Skeletal muscle cell (primary cell): ENCODE measurements around the gene MORC4.

Source experiments
- DNase-seq: peaks from one replicate; pipeline ENCODE4 v3.0.0-alpha.2; 2010; ENCODE audit warnings: low read depth
- H3K4me3 ChIP-seq: 2 replicates; pipeline ENCODE4 v1.5.1; 2011; ENCODE audit warnings: low read depth, mild to moderate bottlenecking, control low read depth, low read length, moderate library complexity

Gene MORC4

DNA sequence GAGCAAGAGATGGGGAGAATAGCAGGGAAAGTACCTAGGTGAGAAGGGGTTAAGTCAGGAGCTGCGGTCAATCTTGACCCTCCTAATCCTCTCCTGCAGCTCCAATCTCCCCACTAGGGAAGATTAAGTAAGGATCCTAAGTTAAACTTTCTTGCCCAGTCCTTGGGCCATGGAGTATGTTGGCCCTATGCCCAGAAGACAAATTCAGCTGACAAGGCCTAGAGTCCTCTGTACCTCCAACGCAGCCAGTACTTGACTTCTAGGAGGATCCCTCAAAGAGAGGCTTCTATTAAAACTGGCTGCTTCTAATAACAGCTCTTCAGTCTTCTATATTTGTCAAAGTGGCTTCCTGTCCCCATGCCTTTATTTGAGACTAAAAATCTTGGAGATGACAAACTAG lies 78.4 kb downstream of the MORC4 start:
- DNase-seq, result no peak
- no peak overlapping the region for H3K4me3 ChIP-seq

GRCh38 chrX:106919932-106920452 lies 80.0 kb downstream of the MORC4 start, which contains the start of gene CLDN2:
Gene CLDN2 (plus strand): TSS chrX:106920402. CDS start chrX:106928229, 7,827 bp downstream.
- no peak for DNase-seq
- H3K4me3 ChIP-seq, result no peak within 1 kb of the TSS

DNA sequence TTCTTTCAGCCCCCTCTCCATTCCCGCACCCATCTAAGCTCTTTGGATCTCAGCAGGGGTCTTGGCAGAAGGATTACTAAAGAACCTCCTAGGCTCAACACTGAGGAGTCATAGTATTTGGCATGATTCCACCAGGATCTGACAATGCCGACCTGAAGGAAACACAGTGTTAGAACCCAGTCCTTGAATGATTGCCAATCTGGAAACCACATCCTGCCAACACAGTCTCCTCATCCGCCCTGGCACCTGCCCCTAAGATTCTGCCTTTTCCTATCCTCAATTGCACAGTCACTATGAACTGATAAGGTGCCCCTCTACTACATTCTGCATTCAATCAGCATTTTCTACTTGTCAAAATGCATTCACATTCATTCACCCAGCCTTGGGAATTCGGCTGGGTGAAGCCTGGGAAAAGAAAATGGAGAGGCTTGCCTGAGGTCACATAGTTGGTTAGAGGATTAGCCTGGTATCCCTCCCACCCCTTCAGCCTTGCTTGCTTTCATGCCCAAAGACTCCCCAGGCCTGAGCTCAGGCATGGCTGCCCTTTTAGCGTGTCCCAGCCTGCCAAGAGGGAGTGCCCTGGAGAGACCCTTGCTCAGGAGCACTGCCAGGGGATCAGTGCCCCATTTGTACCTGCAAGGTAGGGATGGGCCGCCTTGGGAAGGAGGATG lies 82.0 kb downstream of the MORC4 start:
- DNase-seq, result peak; percentile 68
- no peak overlapping the region for H3K4me3 ChIP-seq

- no peak overlapping the region for H3K4me3 ChIP-seq
- DNase-seq, result no peak
Measured at GRCh38 chrX:106912864-106913263, 87.1 kb downstream of the MORC4 start.

GRCh38 chrX:106906361-106906760 lies 93.7 kb downstream of the MORC4 start:
- no peak for DNase-seq
- H3K4me3 ChIP-seq, result no peak overlapping the region

DNA sequence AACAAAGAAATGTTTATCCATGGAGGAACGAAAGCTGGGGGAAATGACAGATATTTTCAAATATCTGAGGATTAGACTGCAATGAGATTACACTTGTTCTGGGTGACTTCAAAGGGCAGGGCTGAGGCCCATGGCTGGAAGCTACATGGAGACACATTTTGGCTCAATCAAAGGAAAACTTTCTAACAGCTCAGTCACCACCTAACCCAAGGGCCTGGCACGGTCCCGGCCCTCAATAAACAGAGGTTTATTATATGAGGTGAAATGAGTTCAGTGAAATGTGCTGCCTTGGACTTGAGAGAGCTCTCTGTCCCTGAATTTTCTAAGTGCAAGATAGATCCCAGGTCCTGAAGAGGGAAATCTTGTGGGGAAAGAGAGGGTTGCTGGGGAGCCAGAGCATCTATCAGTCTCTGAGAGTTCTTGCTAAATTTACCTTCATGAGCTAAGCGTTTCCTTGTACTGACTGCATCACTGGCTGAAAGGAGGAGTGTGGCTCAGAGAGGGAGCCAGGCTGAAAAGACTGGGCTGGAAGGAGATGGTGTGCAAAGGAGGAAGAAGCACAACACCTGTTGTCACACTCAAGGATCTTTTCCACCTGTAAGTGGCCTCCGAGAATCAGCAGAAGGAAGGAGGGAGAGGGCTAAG lies 94.8 kb downstream of the MORC4 start:
- no peak for DNase-seq
- no peak overlapping the region for H3K4me3 ChIP-seq

- no peak for DNase-seq
- no peak overlapping the region for H3K4me3 ChIP-seq
Measured at GRCh38 chrX:106903856-106904528, 96.0 kb downstream of the MORC4 start.

- DNase-seq, result no peak
- no peak within 1 kb of the TSS for H3K4me3 ChIP-seq
Measured at GRCh38 chrX:106903291-106903824, 96.7 kb downstream of the MORC4 start, which contains the start of gene RIPPLY1. Gene RIPPLY1 (minus strand): TSS chrX:106903341. CDS start chrX:106903287, 54 bp downstream.

DNA sequence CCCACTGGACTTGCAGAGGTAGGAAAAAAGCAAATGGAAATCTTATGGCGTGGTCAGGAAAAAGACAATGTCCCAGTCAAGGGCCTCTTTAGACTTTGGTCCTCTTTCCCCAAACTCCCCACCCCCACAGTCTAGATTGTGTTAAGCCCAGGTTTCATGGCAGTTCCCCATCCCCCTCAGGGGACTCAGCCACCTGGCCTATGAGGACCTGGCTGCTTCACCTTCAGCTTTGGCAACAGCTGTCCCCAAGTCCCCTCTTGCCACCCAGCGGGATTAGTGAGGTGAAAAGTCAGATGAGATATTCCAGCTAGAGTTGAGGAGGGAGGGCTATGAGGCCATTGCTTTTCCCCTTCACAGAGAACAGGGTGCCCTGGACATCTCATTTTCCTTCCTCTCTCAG lies 97.3 kb downstream of the MORC4 start:
- no peak overlapping the region for H3K4me3 ChIP-seq
- no peak for DNase-seq

DNA sequence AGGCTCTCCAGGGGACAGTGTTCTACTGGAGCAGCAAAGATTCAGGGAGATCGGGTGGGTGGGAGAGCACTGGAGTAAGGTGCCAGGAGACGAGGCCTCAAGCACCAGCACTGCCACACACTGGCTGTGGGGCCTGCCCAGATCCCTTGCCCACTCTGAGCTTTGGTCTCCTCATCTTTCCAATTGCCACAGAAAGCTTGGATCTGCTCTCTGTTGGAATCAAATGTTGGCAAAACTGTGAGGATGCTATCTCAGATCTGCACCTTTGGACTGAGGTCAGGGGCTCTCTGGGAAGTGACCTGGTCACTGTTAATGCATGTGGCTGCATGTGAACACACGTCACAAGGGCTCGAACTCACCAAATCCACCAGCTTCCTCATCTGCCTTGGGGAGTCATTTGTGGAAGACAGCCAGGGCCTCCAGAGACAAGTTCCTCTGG lies 98.2 kb downstream of the MORC4 start:
- no peak for DNase-seq
- H3K4me3 ChIP-seq, result no peak overlapping the region

DNA sequence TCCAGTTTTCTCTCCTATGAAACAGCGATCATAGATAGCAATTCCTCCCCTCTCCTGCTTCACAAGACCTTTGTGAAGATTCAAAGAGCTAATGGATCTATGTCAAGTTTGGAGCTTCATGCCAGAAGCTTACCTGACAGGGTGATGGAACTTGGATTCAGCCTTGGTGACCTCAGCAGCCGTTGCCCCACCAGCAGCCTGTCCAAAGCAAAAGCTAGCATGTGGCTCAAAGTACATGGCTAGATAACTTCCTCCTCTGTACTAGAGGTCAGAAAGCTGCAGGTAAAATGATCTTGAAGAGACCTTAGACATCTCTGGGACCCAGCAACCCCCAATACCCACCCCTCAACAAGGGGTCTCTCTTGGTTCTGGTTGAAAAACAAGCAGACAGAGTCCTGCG lies 98.7 kb downstream of the MORC4 start:
- no peak for DNase-seq
- no peak overlapping the region for H3K4me3 ChIP-seq

DNA sequence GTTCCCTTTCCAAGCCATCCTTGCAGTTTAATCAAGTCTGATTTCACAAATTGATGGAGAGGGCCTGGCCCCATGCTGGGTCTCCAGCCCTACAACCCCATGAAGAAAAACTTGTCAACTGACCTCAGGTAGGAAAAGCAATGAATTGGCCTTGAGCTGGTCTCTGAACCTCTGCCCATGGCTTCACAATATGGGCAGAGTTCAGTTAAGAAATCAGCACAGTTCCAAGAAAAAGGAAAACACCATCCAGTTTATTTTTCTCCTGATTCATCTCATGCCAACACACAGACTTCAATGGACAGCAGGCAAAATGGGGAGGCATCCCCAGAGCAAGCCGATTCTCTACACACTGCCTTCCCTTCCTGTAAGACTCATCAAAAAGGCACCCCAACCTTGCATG lies 100.2 kb downstream of the MORC4 start:
- H3K4me3 ChIP-seq, result no peak overlapping the region
- DNase-seq, result no peak

DNA sequence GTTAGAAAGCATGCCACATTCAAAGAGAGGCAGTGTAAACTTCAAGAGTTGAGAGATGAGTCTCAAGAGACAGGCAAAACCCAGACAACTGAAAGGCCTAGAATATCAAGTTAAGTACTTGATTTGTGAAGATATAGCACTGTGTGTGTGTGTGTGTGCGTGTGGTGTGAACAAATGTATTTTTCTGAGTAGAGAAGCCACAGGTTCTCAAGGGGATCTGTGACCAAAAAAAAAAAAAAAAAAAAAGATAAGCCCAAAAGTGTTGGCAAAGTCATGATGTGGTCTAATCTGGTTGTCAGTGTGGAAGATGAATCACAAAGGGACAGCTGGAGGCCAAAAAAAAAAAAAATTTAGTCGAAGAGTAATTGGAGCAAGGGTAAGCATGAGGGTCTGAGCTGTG lies 100.7 kb downstream of the MORC4 start:
- DNase-seq, result no peak
- H3K4me3 ChIP-seq, result no peak overlapping the region

- no peak overlapping the region for H3K4me3 ChIP-seq
- no peak for DNase-seq
Measured at GRCh38 chrX:106898462-106898861, 101.5 kb downstream of the MORC4 start.

GRCh38 chrX:106897259-106897658 lies 102.8 kb downstream of the MORC4 start:
- no peak overlapping the region for H3K4me3 ChIP-seq
- DNase-seq, result no peak

DNA sequence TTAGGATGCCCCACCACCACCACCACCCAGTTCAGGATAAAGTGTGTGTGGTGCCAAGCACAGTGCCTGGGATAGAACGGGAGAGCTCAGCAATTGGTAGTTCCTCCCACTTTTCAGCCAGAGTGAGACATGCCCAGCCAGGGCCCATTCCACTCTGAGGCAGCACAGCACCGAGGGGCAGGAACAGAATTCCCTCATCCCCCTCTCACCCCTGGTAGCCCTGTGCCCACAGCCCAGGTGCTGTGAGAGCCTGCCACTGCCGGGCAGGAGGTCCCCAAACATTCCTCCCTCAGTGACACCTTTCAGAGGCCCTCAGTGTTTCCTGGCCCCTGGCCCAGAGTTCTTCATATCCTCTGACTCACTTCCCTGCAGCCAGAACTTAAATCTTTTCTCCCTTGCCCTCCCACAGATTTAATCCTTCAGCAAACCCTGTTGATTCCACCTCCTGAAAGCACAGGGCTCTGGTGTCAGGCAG lies 105.0 kb downstream of the MORC4 start:
- DNase-seq, result no peak
- no peak overlapping the region for H3K4me3 ChIP-seq

DNA sequence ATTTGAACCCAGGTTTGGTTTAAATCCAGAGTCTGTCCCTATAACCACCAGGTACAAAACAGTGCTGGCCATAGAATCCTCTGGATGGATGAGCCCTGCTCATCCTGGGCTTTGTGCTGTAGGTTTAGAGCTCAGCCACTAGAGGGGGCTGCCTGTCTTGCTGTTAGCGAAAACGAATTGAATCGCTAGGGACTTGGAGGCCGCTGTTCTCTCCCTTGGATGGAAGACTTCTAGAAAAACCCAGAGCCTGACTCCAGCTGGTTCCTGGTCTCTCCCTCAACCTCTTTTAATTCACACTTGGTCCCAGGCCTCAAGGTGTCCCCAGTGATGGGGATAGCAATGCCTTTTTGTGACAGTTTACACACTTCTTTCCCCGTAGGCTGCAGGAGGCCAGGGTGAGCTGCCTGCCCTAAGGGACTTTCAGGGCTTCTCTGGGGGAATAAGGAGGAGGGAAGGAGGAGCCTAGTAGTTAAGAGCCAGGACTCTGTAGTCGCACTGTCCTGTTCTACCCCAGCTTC lies 105.6 kb downstream of the MORC4 start:
- H3K4me3 ChIP-seq, result no peak overlapping the region
- DNase-seq, result no peak

DNA sequence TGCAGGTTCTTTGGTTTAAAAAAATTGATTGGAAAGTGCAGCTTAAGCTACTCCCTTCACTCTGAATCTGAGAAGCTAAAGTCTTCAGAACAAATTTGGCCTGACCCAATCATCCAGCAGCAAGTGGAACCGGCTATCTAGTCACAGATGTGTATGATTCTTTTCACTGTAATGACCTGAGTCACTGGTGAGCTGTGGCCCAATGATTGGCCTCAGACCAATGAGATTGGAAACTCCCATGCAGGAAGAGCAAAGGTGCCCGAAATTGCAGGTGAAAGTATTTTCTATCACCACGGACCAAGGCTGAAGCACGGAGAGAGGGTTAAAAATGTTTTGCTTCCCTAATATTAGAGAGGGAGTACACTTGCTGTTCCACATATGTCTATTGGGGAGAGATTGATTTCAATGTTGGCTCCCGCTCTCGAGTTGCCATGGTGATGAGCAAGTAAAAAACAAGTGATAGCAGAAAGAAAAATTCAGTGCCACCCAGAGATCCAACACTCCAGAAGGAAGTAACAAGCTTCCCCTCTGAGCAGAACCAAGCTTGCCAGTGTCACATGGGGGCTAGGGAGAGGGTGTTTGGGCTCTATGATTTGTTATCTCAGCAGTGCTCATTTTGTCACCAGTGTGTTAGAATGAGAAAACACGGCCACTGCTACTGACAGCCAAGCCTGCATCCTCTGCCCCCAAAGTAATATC lies 108.1 kb downstream of the MORC4 start:
- no peak overlapping the region for H3K4me3 ChIP-seq
- no peak for DNase-seq
